Femur (tissue), 1 donor: ENCODE results near the gene CALHM1.
"Not testable (repeated sequence)": the region's sequence is repeated elsewhere in the genome, so short reads cannot be mapped to it uniquely, and the experiment has no call there.

Source experiments
- DNase-seq: peaks from one replicate; pipeline ENCODE4 v3.0.0-alpha.2; 2017

Gene CALHM1

GRCh38 chr10:103428989-103429643, 29.6 kb downstream of the CALHM1 start:
- no peak for DNase-seq

- no peak for DNase-seq
Measured at GRCh38 chr10:103427866-103428265, 30.8 kb downstream of the CALHM1 start.

DNA sequence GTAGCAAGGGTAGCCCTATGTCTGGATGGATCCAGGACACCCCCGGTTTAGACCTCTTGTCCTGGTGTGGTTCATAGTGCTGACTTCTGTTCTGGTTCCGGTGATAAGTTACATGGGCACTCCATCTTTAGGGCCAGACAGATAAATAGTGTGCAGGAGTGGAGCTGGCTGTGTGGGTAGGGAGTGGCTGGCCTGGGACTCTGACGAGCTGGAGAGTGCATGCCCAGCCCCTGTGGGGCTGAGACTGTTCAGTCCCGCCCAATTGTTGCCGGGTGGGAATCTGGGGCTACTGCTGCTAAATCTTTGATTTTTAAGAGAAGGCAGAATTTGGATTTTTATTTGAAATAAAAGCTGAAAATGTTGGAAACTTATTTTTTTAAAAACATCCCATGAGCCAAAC, 35.0 kb downstream of the CALHM1 start:
- no peak for DNase-seq

DNA sequence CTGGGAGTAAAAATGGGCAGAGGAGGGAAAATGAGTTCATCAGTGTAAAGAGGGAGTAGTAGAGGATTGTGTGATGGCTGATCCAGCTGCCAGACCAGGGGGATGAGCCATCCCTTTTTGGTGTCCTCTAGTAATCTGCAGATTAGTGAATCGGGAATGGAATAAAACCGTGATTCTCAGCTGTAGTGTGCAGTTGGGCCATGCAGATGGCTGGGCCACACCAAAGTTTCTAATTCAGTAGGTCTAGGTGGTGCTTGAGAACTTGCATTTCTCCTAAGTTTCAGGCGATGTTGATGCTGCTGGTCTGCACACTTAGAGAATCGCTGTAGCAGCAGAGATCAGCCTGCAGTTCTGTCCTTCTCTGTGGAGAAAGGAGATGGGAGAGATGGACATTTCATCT, 39.6 kb downstream of the CALHM1 start:
- no peak for DNase-seq

DNA sequence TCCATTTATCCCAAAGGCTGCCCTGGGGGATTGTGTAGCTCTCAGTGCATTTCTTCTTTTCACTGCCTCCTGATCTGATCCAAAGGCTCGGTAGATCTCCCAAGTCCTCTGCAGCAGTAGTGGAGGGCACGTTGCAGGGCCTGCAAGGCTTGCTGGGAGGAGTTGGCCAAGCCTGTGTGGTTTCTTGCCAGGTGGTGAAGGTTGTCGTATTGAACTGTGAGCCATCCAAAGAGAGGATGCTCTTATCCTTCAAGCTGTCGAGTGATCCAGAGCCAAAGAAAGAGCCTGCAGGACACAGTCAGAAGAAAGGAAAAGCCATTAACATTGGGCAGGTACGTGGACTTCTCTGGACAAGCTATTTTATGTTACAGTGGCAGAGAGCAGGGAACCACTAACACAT, 41.1 kb downstream of the CALHM1 start:
- no peak for DNase-seq

GRCh38 chr10:103417148-103417469, 41.6 kb downstream of the CALHM1 start:
- DNase-seq = not testable (repeated sequence)

DNA sequence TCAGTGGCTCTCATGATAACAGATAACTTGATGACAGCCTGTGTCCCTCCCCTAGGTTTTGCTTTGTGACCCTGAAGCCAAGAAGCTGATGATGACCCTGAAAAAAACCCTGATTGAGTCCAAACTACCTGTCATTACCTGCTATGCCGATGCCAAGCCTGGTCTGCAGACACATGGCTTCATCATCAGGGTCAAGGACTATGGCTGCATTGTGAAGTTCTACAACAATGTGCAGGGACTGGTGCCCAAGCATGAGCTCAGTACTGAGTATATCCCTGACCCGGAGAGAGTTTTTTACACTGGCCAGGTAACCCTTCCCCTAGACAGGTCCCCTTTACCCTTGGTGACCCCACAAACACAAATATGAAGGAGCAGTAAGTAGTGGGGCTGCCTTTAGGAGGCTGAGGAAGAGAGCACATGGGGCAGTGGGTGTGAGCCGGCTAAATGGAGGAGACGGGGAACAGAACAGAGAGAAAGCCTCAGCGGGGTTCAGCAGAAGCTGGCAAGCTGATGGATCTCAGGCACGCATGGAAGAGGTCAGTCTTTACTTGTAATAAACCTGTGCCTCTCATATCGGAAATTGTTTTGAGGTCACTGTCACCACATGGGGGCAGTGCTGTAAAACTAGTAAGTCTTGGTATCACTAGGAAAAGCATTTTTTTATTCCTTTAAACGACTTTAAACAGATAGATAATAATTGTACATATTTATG, 42.1 kb downstream of the CALHM1 start:
- peak; percentile 65 for DNase-seq

DNA sequence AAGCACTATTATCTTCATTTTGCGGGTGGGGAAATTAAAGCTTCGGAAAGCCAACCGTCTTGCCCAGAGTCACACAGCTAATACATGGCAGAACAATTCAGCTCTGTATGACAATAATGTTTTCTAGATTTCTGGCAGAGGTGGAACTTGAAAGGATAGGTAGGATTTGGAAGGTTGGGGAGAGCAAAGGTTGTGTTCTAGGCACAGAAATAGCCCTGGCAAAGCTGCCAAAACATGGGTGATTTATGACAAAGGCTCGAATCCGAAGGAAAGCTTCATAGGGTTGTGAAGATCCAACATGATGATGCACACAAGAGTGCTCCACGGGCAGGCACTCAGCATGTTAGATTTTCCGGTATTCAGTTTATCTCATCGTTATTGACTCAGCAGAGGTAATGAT, 43.1 kb downstream of the CALHM1 start:
- DNase-seq = no peak

GRCh38 chr10:103413564-103413963, 45.1 kb downstream of the CALHM1 start:
- DNase-seq = no peak
